ENCODE measurements around the gene RNU2-63P. TPM values are rescaled to one million over a fixed set of nuclear protein-coding genes. Genes with fewer than 3 reads are reported as not detected.
"Not testable (repeated sequence)": the region's sequence is repeated elsewhere in the genome, so short reads cannot be mapped to it uniquely, and the experiment has no call there.

RNU2-63P gene
- total RNA-seq, 1 donor from 2014 or later, result not detected

GRCh38 chr2:88032070-88032702 lies 15.8 kb upstream of the RNU2-63P start:
- DNase-seq (ENCODE audit: extremely low read depth, low read depth, low spot score), result no peak

GRCh38 chr2:88028931-88029330 lies 12.6 kb upstream of the RNU2-63P start:
- no peak for DNase-seq (ENCODE audit: extremely low read depth, low read depth, low spot score)

- no peak for DNase-seq (ENCODE audit: extremely low read depth, low read depth, low spot score)
These were observed 11.5 kb upstream of the RNU2-63P start for GRCh38 chr2:88027697-88028389.

- DNase-seq (ENCODE audit: extremely low read depth, low read depth, low spot score), result no peak
These were observed 8.2 kb upstream of the RNU2-63P start for GRCh38 chr2:88024509-88024908.

- DNase-seq (ENCODE audit: extremely low read depth, low read depth, low spot score), result no peak
These were observed 6.2 kb upstream of the RNU2-63P start for GRCh38 chr2:88022669-88022921.

GRCh38 chr2:88019985-88020384 lies 3.6 kb upstream of the RNU2-63P start:
- DNase-seq (ENCODE audit: extremely low read depth, low read depth, low spot score), result no peak

- DNase-seq (ENCODE audit: extremely low read depth, low read depth, low spot score), result no peak
These were observed 2.6 kb upstream of the RNU2-63P start for GRCh38 chr2:88018909-88019308.

- not testable (repeated sequence) for DNase-seq (ENCODE audit: extremely low read depth, low read depth, low spot score)
These were observed 1.9 kb upstream of the RNU2-63P start for GRCh38 chr2:88018077-88018805.

GRCh38 chr2:88017780-88018038 lies 1.4 kb upstream of the RNU2-63P start:
- DNase-seq (ENCODE audit: extremely low read depth, low read depth, low spot score), result not testable (repeated sequence)

GRCh38 chr2:88016960-88017779 lies 823 bp upstream of the RNU2-63P start:
- no peak for DNase-seq (ENCODE audit: extremely low read depth, low read depth, low spot score)

GRCh38 chr2:88011011-88011410 lies 5.3 kb downstream of the RNU2-63P start:
- no peak for DNase-seq (ENCODE audit: extremely low read depth, low read depth, low spot score)

- DNase-seq (ENCODE audit: extremely low read depth, low read depth, low spot score), result no peak
These were observed 6.2 kb downstream of the RNU2-63P start for GRCh38 chr2:88010136-88010535.

- no peak for DNase-seq (ENCODE audit: extremely low read depth, low read depth, low spot score)
These were observed 9.4 kb downstream of the RNU2-63P start for GRCh38 chr2:88006912-88007439.

GRCh38 chr2:88005776-88006175 lies 10.6 kb downstream of the RNU2-63P start:
- DNase-seq (ENCODE audit: extremely low read depth, low read depth, low spot score), result no peak

GRCh38 chr2:88003074-88003755 lies 13.1 kb downstream of the RNU2-63P start:
- no peak for DNase-seq (ENCODE audit: extremely low read depth, low read depth, low spot score)

- no peak for DNase-seq (ENCODE audit: extremely low read depth, low read depth, low spot score)
These were observed 14.0 kb downstream of the RNU2-63P start for GRCh38 chr2:88002359-88002707.

- not testable (repeated sequence) for DNase-seq (ENCODE audit: extremely low read depth, low read depth, low spot score)
These were observed 15.9 kb downstream of the RNU2-63P start for GRCh38 chr2:88000474-88000873.

- no peak for DNase-seq (ENCODE audit: extremely low read depth, low read depth, low spot score)
These were observed 19.8 kb downstream of the RNU2-63P start for GRCh38 chr2:87996570-87996969.

- DNase-seq (ENCODE audit: extremely low read depth, low read depth, low spot score), result no peak
These were observed 20.6 kb downstream of the RNU2-63P start for GRCh38 chr2:87995756-87996155.

- not testable (repeated sequence) for DNase-seq (ENCODE audit: extremely low read depth, low read depth, low spot score)
These were observed 22.0 kb downstream of the RNU2-63P start for GRCh38 chr2:87994304-87994850.

Measured in glomerular endothelial cell (primary cell).